ENCODE measurements around the gene RASGRF1. TPM values are rescaled to one million over a fixed set of nuclear protein-coding genes. Genes with fewer than 3 reads are reported as not detected.

RASGRF1 gene
- total and polyA plus RNA-seq, 2 donors (not counting 1 experiment from before 2014, with no cell fraction given) = 0.09 TPM; not detected in 1

DNA sequence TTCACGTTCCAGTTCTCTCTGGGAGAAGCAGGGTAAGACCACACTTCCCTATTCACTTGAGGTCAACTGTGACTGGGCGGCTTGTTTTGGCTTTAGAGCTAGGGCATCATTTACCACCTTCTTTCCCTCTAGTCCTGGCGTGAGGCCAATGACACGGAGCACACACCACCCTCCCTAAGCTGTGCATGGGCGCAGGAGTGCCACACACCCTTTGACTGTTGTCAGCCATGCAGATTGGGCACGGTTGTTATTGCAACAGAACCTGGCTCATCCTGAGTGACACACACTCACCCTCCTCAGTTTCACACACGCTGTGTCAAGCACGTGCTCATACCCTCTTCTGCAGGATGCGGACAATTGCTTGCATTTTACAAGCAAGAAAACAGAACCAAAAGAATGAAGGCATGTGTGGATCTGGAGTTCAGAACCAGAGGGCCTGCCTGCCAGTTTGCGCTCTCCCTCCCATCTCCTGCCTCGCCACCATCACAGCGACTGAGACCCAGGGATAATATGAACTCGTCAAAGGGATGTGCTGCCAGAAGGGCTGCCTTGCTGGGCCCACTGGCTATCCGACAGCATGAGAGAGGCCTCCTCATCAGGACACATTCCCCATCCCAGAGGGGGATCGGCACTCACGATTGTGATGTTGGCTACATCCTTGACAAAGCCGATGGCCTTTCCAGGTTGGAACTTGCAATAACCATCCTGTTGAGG, 163.3 kb downstream of the RASGRF1 start:
- no peaks in the 10 kb centered on the region for H4K20me1 ChIP-seq (ENCODE audit: control insufficient read depth, extremely low read depth, insufficient read depth, low read length)
- H3K4me3 ChIP-seq (replicated peaks in 1 of 4; ENCODE audit: control extremely low read depth in 1 of 4, insufficient read depth in 1 of 4, low read depth in 3 of 4, low read length in 4 of 4) = no peak overlapping the region
- no peak overlapping the region for H2AFZ ChIP-seq (ENCODE audit: low read length)
- H3K79me2 ChIP-seq (ENCODE audit: control insufficient read depth, insufficient read depth, low read length) = no peaks in the 10 kb centered on the region
- peaks cover 4% of the 10 kb centered on the region for H3K36me3 ChIP-seq (ENCODE audit: control insufficient read depth, insufficient read depth, low read length)
- H3K9ac ChIP-seq (ENCODE audit: insufficient read depth, low read length) = no peak overlapping the region
- H3K4me1 ChIP-seq (ENCODE audit: control insufficient read depth, extremely low read depth, insufficient read depth, low read length) = peaks cover 12% of the 10 kb centered on the region
- H3K27me3 ChIP-seq (ENCODE audit: control insufficient read depth, insufficient read depth, low read length) = no peaks in the 10 kb centered on the region
- H3K27ac ChIP-seq (ENCODE audit: insufficient read depth, low read length) = no peak overlapping the region
- H3K9me3 ChIP-seq (ENCODE audit: control insufficient read depth, insufficient read depth, low read depth, low read length) = no peaks in the 10 kb centered on the region
- H3K4me2 ChIP-seq (ENCODE audit: extremely low read depth, insufficient read depth, low read length) = no peak overlapping the region
- no peak for TF ChIP-seq EZH2 (IDR thresholded peaks at IDR 0.05; ENCODE audit: low read length, missing control alignments)
- TF ChIP-seq, protein P1, sequence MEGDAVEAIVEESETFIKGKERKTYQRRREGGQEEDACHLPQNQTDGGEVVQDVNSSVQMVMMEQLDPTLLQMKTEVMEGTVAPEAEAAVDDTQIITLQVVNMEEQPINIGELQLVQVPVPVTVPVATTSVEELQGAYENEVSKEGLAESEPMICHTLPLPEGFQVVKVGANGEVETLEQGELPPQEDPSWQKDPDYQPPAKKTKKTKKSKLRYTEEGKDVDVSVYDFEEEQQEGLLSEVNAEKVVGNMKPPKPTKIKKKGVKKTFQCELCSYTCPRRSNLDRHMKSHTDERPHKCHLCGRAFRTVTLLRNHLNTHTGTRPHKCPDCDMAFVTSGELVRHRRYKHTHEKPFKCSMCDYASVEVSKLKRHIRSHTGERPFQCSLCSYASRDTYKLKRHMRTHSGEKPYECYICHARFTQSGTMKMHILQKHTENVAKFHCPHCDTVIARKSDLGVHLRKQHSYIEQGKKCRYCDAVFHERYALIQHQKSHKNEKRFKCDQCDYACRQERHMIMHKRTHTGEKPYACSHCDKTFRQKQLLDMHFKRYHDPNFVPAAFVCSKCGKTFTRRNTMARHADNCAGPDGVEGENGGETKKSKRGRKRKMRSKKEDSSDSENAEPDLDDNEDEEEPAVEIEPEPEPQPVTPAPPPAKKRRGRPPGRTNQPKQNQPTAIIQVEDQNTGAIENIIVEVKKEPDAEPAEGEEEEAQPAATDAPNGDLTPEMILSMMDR (conservative IDR thresholded peaks at IDR 0.05 in 1 of 2, IDR thresholded peaks at IDR 0.05 in 1 of 2; ENCODE audit: low read depth in 1 of 2, low read length in 2 of 2) = no peak
- DNase-seq (ENCODE audit: low read depth in 2 of 2) = no peak

- no peak overlapping the region for H3K4me2 ChIP-seq (ENCODE audit: extremely low read depth, insufficient read depth, low read length)
- H3K9me3 ChIP-seq (ENCODE audit: control insufficient read depth, insufficient read depth, low read depth, low read length) = no peaks in the 10 kb centered on the region
- H3K27me3 ChIP-seq (ENCODE audit: control insufficient read depth, insufficient read depth, low read length) = no peaks in the 10 kb centered on the region
- H3K27ac ChIP-seq (ENCODE audit: insufficient read depth, low read length) = no peak overlapping the region
- no peak overlapping the region for H3K9ac ChIP-seq (ENCODE audit: insufficient read depth, low read length)
- H3K4me1 ChIP-seq (ENCODE audit: control insufficient read depth, extremely low read depth, insufficient read depth, low read length) = peaks cover 7% of the 10 kb centered on the region
- H3K36me3 ChIP-seq (ENCODE audit: control insufficient read depth, insufficient read depth, low read length) = peaks cover 9% of the 10 kb centered on the region
- no peaks in the 10 kb centered on the region for H4K20me1 ChIP-seq (ENCODE audit: control insufficient read depth, extremely low read depth, insufficient read depth, low read length)
- TF ChIP-seq, protein P1 (conservative IDR thresholded peaks at IDR 0.05 in 1 of 2, IDR thresholded peaks at IDR 0.05 in 1 of 2; ENCODE audit: low read depth in 1 of 2, low read length in 2 of 2) = no peak
- no peak for TF ChIP-seq EZH2 (IDR thresholded peaks at IDR 0.05; ENCODE audit: low read length, missing control alignments)
- no peak for DNase-seq (ENCODE audit: low read depth in 2 of 2)
- no peaks in the 10 kb centered on the region for H3K79me2 ChIP-seq (ENCODE audit: control insufficient read depth, insufficient read depth, low read length)
- H2AFZ ChIP-seq (ENCODE audit: low read length) = no peak overlapping the region
- no peak overlapping the region for H3K4me3 ChIP-seq (replicated peaks in 1 of 4; ENCODE audit: control extremely low read depth in 1 of 4, insufficient read depth in 1 of 4, low read depth in 3 of 4, low read length in 4 of 4)
Observed at GRCh38 chr15:78925956-78926743, 164.4 kb downstream of the RASGRF1 start.

GRCh38 chr15:78925076-78925624, 165.4 kb downstream of the RASGRF1 start:
- no peak overlapping the region for H3K9ac ChIP-seq (ENCODE audit: insufficient read depth, low read length)
- no peak overlapping the region for H3K4me2 ChIP-seq (ENCODE audit: extremely low read depth, insufficient read depth, low read length)
- no peak overlapping the region for H3K4me3 ChIP-seq (replicated peaks in 1 of 4; ENCODE audit: control extremely low read depth in 1 of 4, insufficient read depth in 1 of 4, low read depth in 3 of 4, low read length in 4 of 4)
- H4K20me1 ChIP-seq (ENCODE audit: control insufficient read depth, extremely low read depth, insufficient read depth, low read length) = no peaks in the 10 kb centered on the region
- no peak for DNase-seq (ENCODE audit: low read depth in 2 of 2)
- no peak overlapping the region for H3K27ac ChIP-seq (ENCODE audit: insufficient read depth, low read length)
- H3K9me3 ChIP-seq (ENCODE audit: control insufficient read depth, insufficient read depth, low read depth, low read length) = no peaks in the 10 kb centered on the region
- H3K27me3 ChIP-seq (ENCODE audit: control insufficient read depth, insufficient read depth, low read length) = no peaks in the 10 kb centered on the region
- TF ChIP-seq, protein P1 (conservative IDR thresholded peaks at IDR 0.05 in 1 of 2, IDR thresholded peaks at IDR 0.05 in 1 of 2; ENCODE audit: low read depth in 1 of 2, low read length in 2 of 2) = no peak
- H3K79me2 ChIP-seq (ENCODE audit: control insufficient read depth, insufficient read depth, low read length) = no peaks in the 10 kb centered on the region
- H2AFZ ChIP-seq (ENCODE audit: low read length) = no peak overlapping the region
- peaks cover 9% of the 10 kb centered on the region for H3K36me3 ChIP-seq (ENCODE audit: control insufficient read depth, insufficient read depth, low read length)
- no peaks in the 10 kb centered on the region for H3K4me1 ChIP-seq (ENCODE audit: control insufficient read depth, extremely low read depth, insufficient read depth, low read length)
